Ovary (tissue), 9 donors: ENCODE data around the gene DNAH9. TPM values are rescaled to one million over a fixed set of nuclear protein-coding genes. Genes with fewer than 3 reads are reported as not detected.

Source experiments
- DNase-seq, 5 donors: peaks; one replicate each; pipeline ENCODE4 v3.0.0-alpha.2; 2019 to 2020
- H3K27ac ChIP-seq, 2 donors: fragments of 200-600 bp; one replicate each; pipeline versions ENCODE4 v1.5.1 to v1.8.0; 2019 to 2022
- H3K27me3 ChIP-seq: fragments of 200-600 bp; one replicate; pipeline ENCODE4 v1.8.0; 2022
- H3K36me3 ChIP-seq: fragments of 200-600 bp; sonication (generic); one replicate; pipeline ENCODE4 v1.5.1; 2019
- H3K4me1 ChIP-seq: one replicate; pipeline ENCODE4 v1.8.1; 2013; ENCODE audit warnings: mild to moderate bottlenecking, moderate library complexity; ENCODE audit not compliant: insufficient read depth
- H3K4me3 ChIP-seq: fragments of 200-600 bp; sonication (generic); one replicate; pipeline ENCODE4 v1.5.1; 2017
- H3K9me3 ChIP-seq, 2 donors: fragments of 200-600 bp in 1 of 2; sonication (generic) in 1 of 2; one replicate each; pipeline versions ENCODE4 v1.5.1 to v1.8.1; 2013 to 2019; ENCODE audit warnings: mild to moderate bottlenecking in 1 of 2, moderate library complexity in 1 of 2
- CTCF ChIP-seq, 3 donors: fragments of 450-650 bp in 2 of 3; fragments of 200-600 bp in 1 of 3; IDR thresholded peaks; one replicate each; pipeline versions ENCODE4 v1.5.1 to v1.8.0; 2016 to 2022; ENCODE audit warnings: antibody characterized with exemption in 3 of 3, mild to moderate bottlenecking in 1 of 3
- EP300 ChIP-seq: sonication (generic); formaldehyde crosslinking; IDR thresholded peaks from one replicate; pipeline ENCODE4 v1.6.1; 2017; ENCODE audit warnings: antibody characterized with exemption
- POLR2A ChIP-seq: fragments of 450-650 bp; IDR thresholded peaks from one replicate; pipeline ENCODE4 v1.6.1; 2017; ENCODE audit warnings: antibody characterized with exemption, mild to moderate bottlenecking, moderate library complexity
- WGBS, 3 donors: extraction: QIAGEN DNeasy Blood & Tissue Kit in 1 of 3; methylation state at CpG; one replicate each; pipeline versions ENCODE4 v1.1.5 to v1.1.7; 2013 to 2017; 5-methylcytosine and 5-hydroxymethylcytosine counted together
- intact Hi-C, 4 donors: fragments of 100-400 bp; cut with DNase I; formaldehyde crosslinking; loops; one replicate each; pipeline versions ENCODE4 v1.11.0 to v1.15.1; 2022 to 2023
- polyA plus RNA-seq, 2 donors: library from polyadenylated mRNA; stranded (reverse); fragments of 200-250 nt in 1 of 2; fragments of 350-450 nt in 1 of 2; fragmentation: Illumina TruSeq in 1 of 2; extraction: RNeasy Lipid Tissue Mini Kit (QIAGEN cat#74804) in 1 of 2; gene quantifications; one replicate each; pipeline ENCODE4 v1.2.3, GENCODE V29; 2013 to 2014
- total RNA-seq, 7 donors: library from RNA; depleted of rRNA in 2 of 7; stranded (reverse); fragments of >200 nt in 2 of 7; fragmentation: NEBNext Ultra II Directional in 3 of 7; extraction: Animal tissue kit (Norgen Biotek cat#: 25700) in 3 of 7; gene quantifications; one replicate each; pipeline versions ENCODE4 v1.1.0 to v1.2.4, GENCODE V29; 2016 to 2023
- donor health status: DM: no; HTN: no; CAD: no; lungs with moderate emphysema.
- donor health status: DM: no; HTN: no; CAD: no.
- donor health status: Bipolar disorder and iron deficiency.
- donor health status: DM: yes; HTN: yes; CAD: no.
- donor health status: DM: no; HTN: no; CAD: no.
- donor health status: DM: yes; HTN: yes; CAD: no.

Gene DNAH9
- total and polyA plus RNA-seq, 9 donors, result 1.4 to 43.7 (median 3.4) TPM

- WGBS, 3 donors, result 68 to 97% (median 94%) methylated on average over 2 of the region's 2 CpGs
- Histone ChIP-seq H3K27ac (no peak overlapping the region), H3K36me3 (no peaks in the 10 kb centered on the region), H3K4me1 (no peaks in the 10 kb centered on the region), H3K27me3 (no peaks in the 10 kb centered on the region), H3K4me3 (no peak overlapping the region), H3K9me3 (no peaks in the 10 kb centered on the region)
- no peak for TF ChIP-seq POLR2A
- no peak for TF ChIP-seq EP300
- TF ChIP-seq CTCF (IDR thresholded peaks at IDR 0.05), result no peak
- DNase-seq, result no peak
- intact Hi-C loops, result no loop called here
Observed at GRCh38 chr17:11561702-11562101, 36.6 kb upstream of the DNAH9 start.

DNA sequence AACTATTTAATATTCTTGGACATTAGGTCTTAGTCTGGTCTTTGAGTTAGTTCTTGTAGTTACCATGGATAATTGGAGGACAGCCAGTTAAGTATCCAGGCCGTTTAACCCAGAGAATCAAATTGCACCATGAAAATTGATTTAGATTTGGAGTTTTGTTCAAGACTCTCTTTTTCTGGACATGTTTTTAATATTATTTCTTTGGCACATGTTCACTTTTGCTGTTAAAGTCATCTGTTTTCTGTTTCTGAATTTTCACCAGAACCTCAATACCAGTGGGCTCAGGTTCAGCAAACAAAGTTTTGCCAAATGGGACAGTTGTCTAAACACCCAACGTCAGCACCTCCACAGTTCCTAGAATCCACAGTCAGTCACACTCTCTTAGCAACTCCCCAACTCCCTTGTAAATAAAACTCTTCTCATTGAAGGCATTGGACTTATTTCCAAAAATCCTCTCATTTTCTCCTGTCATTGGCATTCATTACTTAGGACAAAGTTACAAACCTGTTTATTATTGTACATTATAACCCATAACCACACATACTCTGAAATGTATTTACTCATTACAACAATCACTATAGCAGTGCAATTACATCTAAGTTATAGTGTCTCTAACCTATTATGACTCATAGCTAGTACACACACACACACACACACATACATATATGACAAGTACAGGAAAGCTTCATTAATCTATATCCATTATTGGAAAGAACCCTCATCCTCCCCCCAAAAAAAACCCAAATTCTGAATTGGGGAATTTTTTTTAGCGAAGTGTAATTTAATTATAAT is 33.5 kb upstream of the DNAH9 start:
- no peaks in the 10 kb centered on the region for H3K9me3 ChIP-seq
- H3K4me1 ChIP-seq, result no peaks in the 10 kb centered on the region
- no peaks in the 10 kb centered on the region for H3K36me3 ChIP-seq
- H3K27ac ChIP-seq, result no peak overlapping the region
- intact Hi-C loops, result no loop called here
- no peak for DNase-seq
- H3K27me3 ChIP-seq, result no peaks in the 10 kb centered on the region
- 36 to 40% (median 37%) methylated on average over 3 of the region's 3 CpGs for WGBS, 3 donors
- no peak overlapping the region for H3K4me3 ChIP-seq
- no peak for TF ChIP-seq CTCF (IDR thresholded peaks at IDR 0.05)
- TF ChIP-seq EP300, result no peak
- no peak for TF ChIP-seq POLR2A

GRCh38 chr17:11565591-11565990 is 32.7 kb upstream of the DNAH9 start:
- Histone ChIP-seq H3K27ac (no peak overlapping the region), H3K9me3 (no peaks in the 10 kb centered on the region), H3K4me1 (no peaks in the 10 kb centered on the region), H3K27me3 (no peaks in the 10 kb centered on the region), H3K4me3 (no peak overlapping the region), H3K36me3 (no peaks in the 10 kb centered on the region)
- intact Hi-C loops, result no loop called here
- WGBS, 3 donors, result 34 to 64% (median 63%) methylated on average over 4 of the region's 4 CpGs
- DNase-seq, result no peak
- TF ChIP-seq POLR2A, result no peak

DNA sequence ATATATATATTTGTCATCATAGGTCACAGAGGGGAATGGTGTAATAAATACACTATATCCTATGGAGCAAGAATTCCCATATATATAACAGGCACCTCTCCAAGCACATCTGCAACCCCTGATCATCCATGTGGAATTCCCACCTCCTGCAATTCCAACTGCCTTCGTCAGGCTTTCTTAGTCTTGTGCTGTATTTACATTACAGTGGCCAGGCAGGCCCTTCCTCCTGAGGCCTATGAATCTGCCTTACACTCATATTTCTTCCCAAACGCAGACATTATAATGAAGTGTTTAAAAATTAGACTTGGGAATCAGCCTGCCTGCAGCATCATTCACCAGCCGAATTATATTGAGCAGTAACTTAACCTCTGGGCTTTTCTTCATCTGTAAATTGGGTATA is 19.3 kb upstream of the DNAH9 start:
- Histone ChIP-seq H3K27me3 (no peaks in the 10 kb centered on the region), H3K4me1 (no peaks in the 10 kb centered on the region), H3K36me3 (no peaks in the 10 kb centered on the region), H3K4me3 (no peak overlapping the region), H3K9me3 (no peaks in the 10 kb centered on the region), H3K27ac (no peak overlapping the region)
- 76 to 84% (median 76%) methylated on average over 3 of the region's 3 CpGs for WGBS, 3 donors
- no peak for DNase-seq
- TF ChIP-seq CTCF (IDR thresholded peaks at IDR 0.05) (no peak), POLR2A (no peak), EP300 (no peak)
- intact Hi-C loops, result no loop called here

GRCh38 chr17:11580677-11581076 is 17.6 kb upstream of the DNAH9 start:
- intact Hi-C loops, result no loop called here
- H3K36me3 ChIP-seq, result no peaks in the 10 kb centered on the region
- H3K27me3 ChIP-seq, result no peaks in the 10 kb centered on the region
- H3K9me3 ChIP-seq, result no peaks in the 10 kb centered on the region
- no peak for TF ChIP-seq POLR2A
- no peak for TF ChIP-seq CTCF (IDR thresholded peaks at IDR 0.05)
- TF ChIP-seq EP300, result no peak
- no peaks in the 10 kb centered on the region for H3K4me1 ChIP-seq
- WGBS, 3 donors, result 91 to 92% (median 92%) methylated on average over 3 of the region's 3 CpGs
- no peak for DNase-seq
- H3K27ac ChIP-seq, result no peak overlapping the region
- no peak overlapping the region for H3K4me3 ChIP-seq
